Kidney epithelial cell (primary cell): ENCODE data around the gene IMPDH1. TPM values are rescaled to one million over a fixed set of nuclear protein-coding genes. Genes with fewer than 3 reads are reported as not detected.

Experiments
- DNase-seq: peaks from one replicate; pipeline ENCODE4 v3.0.0-alpha.2; 2010; ENCODE audit warnings: low read depth
- H3K27me3 ChIP-seq: 2 replicates; pipeline ENCODE4 v1.6.0; 2011; ENCODE audit warnings: low read length; ENCODE audit not compliant: control insufficient read depth, insufficient read depth
- H3K36me3 ChIP-seq: 2 replicates; pipeline ENCODE4 v1.5.1; 2011; ENCODE audit warnings: low read length; ENCODE audit not compliant: control insufficient read depth, insufficient read depth
- H3K4me3 ChIP-seq: 2 replicates; pipeline ENCODE4 v1.5.1; 2011; ENCODE audit warnings: low read depth, mild to moderate bottlenecking, control low read depth, low read length
- total RNA-seq: library from RNA; depleted of rRNA; stranded (reverse); fragments of >200 nt; gene quantifications from 2 replicates; pipeline ENCODE4 v1.2.3, GENCODE V29; 2015
- TF ChIP-seq, protein P1 (sequence below): IDR thresholded peaks from 2 replicates; pipeline ENCODE4 v1.5.1; 2011; ENCODE audit warnings: mild to moderate bottlenecking, moderate library complexity, low read length, control low read depth, inconsistent platforms; ENCODE audit not compliant: insufficient read depth, poor library complexity, severe bottlenecking

IMPDH1 gene
- total RNA-seq, 1 donor from 2014 or later = 44.0 TPM

GRCh38 chr7:128393526-128394330 lies 16.1 kb downstream of the IMPDH1 start:
- peaks cover 1% of the 10 kb centered on the region for H3K36me3 ChIP-seq
- peaks cover 13% of the 10 kb centered on the region for H3K27me3 ChIP-seq
- TF ChIP-seq, protein P1, sequence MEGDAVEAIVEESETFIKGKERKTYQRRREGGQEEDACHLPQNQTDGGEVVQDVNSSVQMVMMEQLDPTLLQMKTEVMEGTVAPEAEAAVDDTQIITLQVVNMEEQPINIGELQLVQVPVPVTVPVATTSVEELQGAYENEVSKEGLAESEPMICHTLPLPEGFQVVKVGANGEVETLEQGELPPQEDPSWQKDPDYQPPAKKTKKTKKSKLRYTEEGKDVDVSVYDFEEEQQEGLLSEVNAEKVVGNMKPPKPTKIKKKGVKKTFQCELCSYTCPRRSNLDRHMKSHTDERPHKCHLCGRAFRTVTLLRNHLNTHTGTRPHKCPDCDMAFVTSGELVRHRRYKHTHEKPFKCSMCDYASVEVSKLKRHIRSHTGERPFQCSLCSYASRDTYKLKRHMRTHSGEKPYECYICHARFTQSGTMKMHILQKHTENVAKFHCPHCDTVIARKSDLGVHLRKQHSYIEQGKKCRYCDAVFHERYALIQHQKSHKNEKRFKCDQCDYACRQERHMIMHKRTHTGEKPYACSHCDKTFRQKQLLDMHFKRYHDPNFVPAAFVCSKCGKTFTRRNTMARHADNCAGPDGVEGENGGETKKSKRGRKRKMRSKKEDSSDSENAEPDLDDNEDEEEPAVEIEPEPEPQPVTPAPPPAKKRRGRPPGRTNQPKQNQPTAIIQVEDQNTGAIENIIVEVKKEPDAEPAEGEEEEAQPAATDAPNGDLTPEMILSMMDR = no peak
- H3K4me3 ChIP-seq = no peak overlapping the region
- no peak for DNase-seq

DNA sequence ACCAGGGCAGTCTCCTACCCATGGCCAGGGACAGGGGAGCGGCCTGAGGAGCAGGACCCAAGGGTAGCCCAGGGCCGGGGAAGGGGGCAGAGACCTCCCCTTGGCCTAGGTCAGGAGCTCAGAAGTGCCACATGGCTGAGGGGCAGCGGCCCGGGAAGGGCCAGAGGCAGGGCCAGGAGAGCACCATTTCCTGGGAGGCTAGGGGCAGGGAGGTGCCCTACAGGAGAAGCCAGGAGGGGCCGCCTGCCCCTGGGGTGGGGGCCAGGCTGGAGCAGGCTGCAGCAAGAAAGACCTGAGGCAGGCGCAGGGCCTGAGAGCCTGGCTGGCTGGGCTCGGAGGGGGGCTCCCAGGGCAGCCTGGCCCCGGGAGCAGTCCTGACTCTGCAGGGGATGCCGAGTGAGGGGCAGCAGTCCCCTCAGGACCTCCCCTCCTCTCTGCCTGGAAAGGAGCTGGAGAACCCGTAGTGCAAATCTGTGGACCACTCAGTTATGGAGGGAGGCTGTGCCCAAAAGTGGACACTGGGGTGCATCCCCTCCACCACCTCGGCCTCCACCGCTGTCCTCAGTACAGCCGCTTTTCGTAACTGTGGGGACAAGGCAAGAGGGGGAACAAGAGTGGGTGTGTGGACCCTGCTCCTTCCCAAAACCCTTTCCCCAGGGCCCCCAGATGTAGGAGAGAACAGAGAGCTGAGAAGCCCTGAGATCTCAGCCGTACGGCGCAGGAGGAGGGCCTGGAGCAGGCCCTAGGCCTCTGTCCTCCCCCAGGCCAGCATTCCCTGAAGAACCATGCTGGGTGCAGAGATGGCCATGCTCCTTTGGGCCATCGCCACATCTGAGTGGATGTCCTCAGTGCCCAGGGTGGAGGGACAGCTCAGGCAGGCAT lies 17.1 kb downstream of the IMPDH1 start:
- Histone ChIP-seq H3K36me3 (peaks cover 1% of the 10 kb centered on the region), H3K27me3 (peaks cover 22% of the 10 kb centered on the region), H3K4me3 (no peak overlapping the region)
- no peak for DNase-seq
- TF ChIP-seq, protein P1 = no peak

DNA sequence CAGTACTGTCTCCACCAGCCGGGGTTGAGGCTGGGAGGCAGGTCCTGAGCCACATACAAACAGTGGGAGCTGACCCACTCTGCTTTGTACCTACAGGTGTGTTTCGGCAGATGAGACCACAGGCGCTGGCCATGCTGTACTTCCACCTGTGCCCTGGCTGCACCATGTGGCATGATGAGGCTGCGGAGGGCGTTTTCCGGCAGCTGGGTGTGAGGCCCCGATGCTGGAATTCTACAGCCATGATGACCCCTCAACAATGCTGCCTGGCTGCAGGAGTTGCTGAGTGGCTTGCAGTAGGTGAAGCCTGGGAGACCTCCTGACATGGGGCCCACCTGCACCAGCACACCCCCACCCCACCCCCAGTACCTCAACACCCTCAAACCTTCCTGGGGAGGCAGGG lies 18.0 kb downstream of the IMPDH1 start:
- TF ChIP-seq, protein P1 = no peak
- peaks cover 1% of the 10 kb centered on the region for H3K36me3 ChIP-seq
- no peak for DNase-seq
- H3K4me3 ChIP-seq = no peak overlapping the region
- H3K27me3 ChIP-seq = peaks cover 28% of the 10 kb centered on the region

- no peak for DNase-seq
- no peak overlapping the region for H3K4me3 ChIP-seq
- peaks cover 1% of the 10 kb centered on the region for H3K36me3 ChIP-seq
- peaks cover 28% of the 10 kb centered on the region for H3K27me3 ChIP-seq
- TF ChIP-seq, protein P1 = no peak
Observed at GRCh38 chr7:128390871-128391565, 18.8 kb downstream of the IMPDH1 start.

- DNase-seq = no peak
- peaks cover 1% of the 10 kb centered on the region for H3K36me3 ChIP-seq
- H3K27me3 ChIP-seq = peaks cover 28% of the 10 kb centered on the region
- TF ChIP-seq, protein P1 = no peak
- no peak overlapping the region for H3K4me3 ChIP-seq
Observed at GRCh38 chr7:128389618-128390329, 20.0 kb downstream of the IMPDH1 start.
